Transverse colon (tissue), 4 donors: ENCODE data around the gene TFDP2. TPM values are rescaled to one million over a fixed set of nuclear protein-coding genes. Genes with fewer than 3 reads are reported as not detected.

Experiments used
- DNase-seq: peaks from one replicate; pipeline ENCODE4 v3.0.0-alpha.2; 2019
- H3K27ac ChIP-seq, 4 donors: fragments of 200-600 bp; sonication (generic); 2 replicates each; pipeline ENCODE4 v1.5.1; 2016 to 2018; ENCODE audit warnings: inconsistent platforms in 4 of 4
- H3K27me3 ChIP-seq: fragments of 200-600 bp; sonication (generic); 2 replicates; pipeline ENCODE4 v1.5.1; 2017; ENCODE audit warnings: inconsistent platforms
- H3K36me3 ChIP-seq, 4 donors: fragments of 200-600 bp; sonication (generic); 2 replicates each; pipeline ENCODE4 v1.5.1; 2017 to 2019; ENCODE audit warnings: inconsistent platforms in 4 of 4
- H3K4me1 ChIP-seq, 4 donors: fragments of 200-600 bp; sonication (generic); 2 replicates each; pipeline ENCODE4 v1.5.1; 2017 to 2020; ENCODE audit warnings: inconsistent platforms in 4 of 4
- H3K4me3 ChIP-seq, 4 donors: fragments of 200-600 bp; sonication (generic); 1 replicate in 1 of 4; 2 replicates in 3 of 4; pipeline versions ENCODE4 v1.5.1 to v1.6.1; 2017 to 2019; ENCODE audit warnings: inconsistent platforms in 4 of 4
- H3K9me3 ChIP-seq, 2 donors: fragments of 200-600 bp; sonication (generic); 2 replicates each; pipeline ENCODE4 v1.5.1; 2017 to 2019; ENCODE audit warnings: inconsistent platforms in 2 of 2
- EP300 ChIP-seq: sonication (generic); formaldehyde crosslinking; IDR thresholded peaks from one replicate; pipeline ENCODE4 v1.6.1; 2017; ENCODE audit warnings: antibody characterized with exemption, low read depth
- POLR2A ChIP-seq: fragments of 450-650 bp; IDR thresholded peaks from one replicate; pipeline ENCODE4 v1.6.1; 2016; ENCODE audit warnings: antibody characterized with exemption, mild to moderate bottlenecking, moderate library complexity
- POLR2AphosphoS5 ChIP-seq, 3 donors: sonication (generic); formaldehyde crosslinking; IDR thresholded peaks; one replicate each; pipeline ENCODE4 v1.6.1; 2016; ENCODE audit warnings: antibody characterized with exemption in 3 of 3
- WGBS, 2 donors: methylation state at CpG; one replicate each; pipeline ENCODE4 v1.1.5; 2018; ENCODE audit warnings: low coverage in 1 of 2; 5-methylcytosine and 5-hydroxymethylcytosine counted together
- in situ Hi-C, 4 donors: fragments of 200-750 bp; cut with MboI; loops; one replicate each; pipeline versions ENCODE4 v1.15.0 to v1.15.1; 2017; ENCODE audit warnings: low sequenced_read_pairs in 3 of 4, low pct_ligation_motif_present in 1 of 4, low pct_unique_long_range_greater_than_20kb in 1 of 4
- intact Hi-C: fragments of 100-400 bp; cut with DNase I; formaldehyde crosslinking; loops from one replicate; pipeline ENCODE4 v1.15.1; 2023; ENCODE audit warnings: low total_unique reads
- total RNA-seq, 4 donors: library from RNA; depleted of rRNA; stranded (reverse); fragments of >200 nt; gene quantifications; one replicate each; pipeline ENCODE4 v1.1.0, GENCODE V29; 2016
- TF ChIP-seq, protein P1 (sequence below), 5 experiments: fragments of 200-600 bp in 3 of 5; fragments of 450-650 bp in 2 of 5; sonication (generic) in 3 of 5; IDR thresholded peaks; 1 replicate in 2 of 5; 2 replicates in 3 of 5; pipeline ENCODE4 v1.5.1; 2016 to 2017; ENCODE audit warnings: antibody characterized with exemption in 5 of 5, inconsistent platforms in 3 of 5, mild to moderate bottlenecking in 2 of 5, moderate library complexity in 1 of 5

TFDP2 gene
- total RNA-seq, 4 donors from 2014 or later = 10.3 to 69.2 (median 41.3) TPM

DNA sequence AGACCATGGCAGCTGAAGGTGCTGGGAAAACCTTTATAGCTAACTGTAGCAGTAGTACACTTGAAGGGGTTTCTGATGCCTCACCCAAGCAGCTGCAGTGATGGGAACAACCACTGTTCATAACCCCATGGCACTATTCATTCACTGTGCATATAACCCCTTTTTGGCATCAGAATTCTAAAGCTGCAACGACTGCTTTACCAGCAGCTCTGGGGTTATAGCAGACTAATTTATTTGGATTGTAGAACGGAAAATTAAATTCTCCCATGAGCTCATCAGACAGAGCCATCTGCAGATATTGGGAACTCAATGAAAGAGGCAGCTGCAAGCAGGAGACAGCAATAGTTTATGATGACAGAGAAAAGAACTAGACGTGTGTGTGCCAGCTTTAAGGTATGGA, 28.6 kb downstream of the TFDP2 start:
- TF ChIP-seq POLR2A = no peak
- TF ChIP-seq POLR2AphosphoS5 (IDR thresholded peaks at IDR 0.05) = no peak
- TF ChIP-seq, protein P1, sequence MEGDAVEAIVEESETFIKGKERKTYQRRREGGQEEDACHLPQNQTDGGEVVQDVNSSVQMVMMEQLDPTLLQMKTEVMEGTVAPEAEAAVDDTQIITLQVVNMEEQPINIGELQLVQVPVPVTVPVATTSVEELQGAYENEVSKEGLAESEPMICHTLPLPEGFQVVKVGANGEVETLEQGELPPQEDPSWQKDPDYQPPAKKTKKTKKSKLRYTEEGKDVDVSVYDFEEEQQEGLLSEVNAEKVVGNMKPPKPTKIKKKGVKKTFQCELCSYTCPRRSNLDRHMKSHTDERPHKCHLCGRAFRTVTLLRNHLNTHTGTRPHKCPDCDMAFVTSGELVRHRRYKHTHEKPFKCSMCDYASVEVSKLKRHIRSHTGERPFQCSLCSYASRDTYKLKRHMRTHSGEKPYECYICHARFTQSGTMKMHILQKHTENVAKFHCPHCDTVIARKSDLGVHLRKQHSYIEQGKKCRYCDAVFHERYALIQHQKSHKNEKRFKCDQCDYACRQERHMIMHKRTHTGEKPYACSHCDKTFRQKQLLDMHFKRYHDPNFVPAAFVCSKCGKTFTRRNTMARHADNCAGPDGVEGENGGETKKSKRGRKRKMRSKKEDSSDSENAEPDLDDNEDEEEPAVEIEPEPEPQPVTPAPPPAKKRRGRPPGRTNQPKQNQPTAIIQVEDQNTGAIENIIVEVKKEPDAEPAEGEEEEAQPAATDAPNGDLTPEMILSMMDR (IDR thresholded peaks at IDR 0.05) = no peak
- no peak for TF ChIP-seq EP300
- WGBS, 2 donors = 41 to 51% methylated on average over 2 to 3 of the region's 3 CpGs
- H3K9me3 ChIP-seq = no peaks in the 10 kb centered on the region
- intact Hi-C loops (loop anchor here (10.0 kb wide), 1 partner anchor 164 kb away; no protein-coding TSS in a partner anchor), in situ Hi-C loops (loop anchor here in 3 of 4 donors (10.0 kb wide), 2 partner anchors 154 to 164 kb away; no protein-coding TSS in a partner anchor)
- no peaks in the 10 kb centered on the region for H3K27me3 ChIP-seq
- H3K4me1 ChIP-seq = peaks cover 0 to 25% (median 9%) of the 10 kb centered on the region in 4 donors
- no peak overlapping the region for H3K27ac ChIP-seq
- H3K4me3 ChIP-seq = no peak overlapping the region
- DNase-seq = no peak
- no peaks in the 10 kb centered on the region for H3K36me3 ChIP-seq

DNA sequence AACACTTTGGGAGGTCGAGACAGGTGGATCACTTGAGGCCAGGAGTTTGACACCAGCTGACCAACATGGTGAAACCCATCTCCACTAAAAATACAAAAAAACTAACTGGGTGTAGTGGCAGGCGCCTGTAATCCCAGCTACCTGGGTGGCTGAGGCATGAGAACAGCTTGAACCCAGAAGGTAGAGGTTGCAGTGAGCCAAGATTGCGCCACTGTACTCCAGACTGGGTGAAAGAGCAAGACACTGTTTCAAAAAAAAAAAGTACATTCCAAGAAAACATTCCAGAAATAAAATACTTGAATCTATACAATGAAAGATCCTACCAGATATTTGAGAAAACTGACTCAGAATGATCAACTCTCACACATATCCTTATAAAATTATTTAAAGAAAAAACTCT, 30.4 kb downstream of the TFDP2 start:
- H3K27ac ChIP-seq = no peak overlapping the region
- WGBS, 2 donors = 94 to 97% methylated on average over 3 of the region's 3 CpGs
- no peaks in the 10 kb centered on the region for H3K36me3 ChIP-seq
- no peak overlapping the region for H3K4me3 ChIP-seq
- in situ Hi-C loops = no loop called here
- H3K4me1 ChIP-seq = peaks cover 0 to 18% (median 6%) of the 10 kb centered on the region in 4 donors
- no peak for DNase-seq
- intact Hi-C loops = no loop called here
- TF ChIP-seq POLR2A (no peak), EP300 (no peak), POLR2AphosphoS5 (IDR thresholded peaks at IDR 0.05) (no peak)
- TF ChIP-seq, protein P1 (IDR thresholded peaks at IDR 0.05) = no peak
- no peaks in the 10 kb centered on the region for H3K9me3 ChIP-seq
- no peaks in the 10 kb centered on the region for H3K27me3 ChIP-seq

DNA sequence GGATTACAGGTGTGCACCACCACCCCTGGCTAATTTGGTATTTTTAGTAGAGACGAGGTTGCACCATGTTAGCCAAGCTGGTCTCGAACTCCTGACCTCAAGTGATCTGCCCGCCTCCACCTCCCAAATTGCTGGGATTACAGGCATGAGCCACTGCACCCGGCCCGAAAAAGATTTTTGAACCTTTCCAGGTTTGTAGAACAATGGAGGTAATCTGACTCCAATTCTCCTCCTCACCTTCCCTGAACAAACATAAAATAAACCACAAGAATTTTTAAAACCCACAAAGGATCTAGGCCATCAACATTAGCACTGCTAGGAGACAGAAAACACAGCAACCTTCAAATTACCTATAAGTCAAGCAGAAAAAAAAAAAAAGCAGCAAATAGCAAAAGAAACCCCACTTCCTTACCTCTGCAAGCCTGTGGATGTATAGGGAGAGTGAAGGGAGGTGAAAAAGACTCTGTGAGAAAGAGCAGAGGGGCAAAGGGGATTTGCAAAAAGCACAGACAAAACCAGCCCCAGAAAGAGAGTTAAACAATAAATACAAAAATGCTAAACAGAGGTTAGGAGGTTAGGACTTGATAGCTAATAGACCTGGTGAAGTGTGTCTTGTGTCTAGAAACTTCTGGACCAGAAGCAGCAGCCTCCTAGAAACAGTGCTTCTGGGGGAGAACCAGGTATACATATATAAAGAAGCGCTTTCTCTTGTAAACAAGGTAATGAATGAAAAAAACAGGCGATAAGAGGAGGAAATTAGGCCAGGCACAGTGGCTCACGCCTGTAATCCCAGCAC, 32.1 kb downstream of the TFDP2 start:
- intact Hi-C loops (no loop called here), in situ Hi-C loops (no loop called here)
- H3K27ac ChIP-seq = peak overlapping the region in 2 of 4 donors; percentile 29 to 56
- H3K9me3 ChIP-seq = no peaks in the 10 kb centered on the region
- no peak for DNase-seq
- H3K4me1 ChIP-seq = peaks cover 0 to 18% (median 6%) of the 10 kb centered on the region in 4 donors
- TF ChIP-seq POLR2AphosphoS5 (IDR thresholded peaks at IDR 0.05) = no peak
- no peaks in the 10 kb centered on the region for H3K27me3 ChIP-seq
- H3K36me3 ChIP-seq = no peaks in the 10 kb centered on the region
- WGBS, 2 donors = 65 to 66% methylated on average over 4 to 8 of the region's 8 CpGs
- H3K4me3 ChIP-seq = no peak overlapping the region

DNA sequence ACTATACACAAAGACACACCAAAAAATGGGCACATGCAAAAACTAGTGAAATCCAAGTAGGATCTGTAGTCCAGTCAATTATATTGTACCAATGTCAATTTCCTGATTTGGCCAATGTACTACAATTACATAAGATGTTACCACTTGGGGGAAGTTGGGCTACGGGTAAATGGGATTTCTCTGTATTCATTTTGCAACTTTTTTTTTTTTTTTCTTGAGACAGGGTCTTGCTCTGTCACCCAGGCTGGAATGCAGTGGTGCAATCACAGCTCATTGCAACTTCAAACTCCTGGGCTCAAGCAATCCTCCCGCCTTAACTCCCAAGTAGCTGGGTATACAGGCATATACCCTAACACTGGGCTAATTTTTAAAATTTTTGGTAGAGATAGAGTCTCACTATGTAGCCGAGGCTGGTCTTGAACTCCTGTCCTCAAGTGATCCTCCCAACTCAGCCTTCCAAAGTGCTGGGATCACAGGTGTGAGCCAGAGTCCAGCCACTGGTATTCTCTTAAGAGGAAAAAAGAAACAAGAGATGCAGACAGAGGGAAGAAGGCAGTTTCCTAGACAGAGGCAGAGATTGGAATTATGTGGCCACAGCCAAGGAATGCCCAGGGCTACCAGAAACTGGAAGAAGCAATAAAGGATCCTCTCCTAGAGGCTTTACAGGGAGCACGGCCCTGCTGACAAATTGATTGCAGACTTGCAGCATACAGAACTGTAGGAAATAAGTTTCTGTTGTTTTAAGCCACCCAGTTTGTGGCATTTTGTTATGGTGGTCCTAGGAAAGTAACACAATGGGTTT, 33.3 kb downstream of the TFDP2 start:
- intact Hi-C loops (no loop called here), in situ Hi-C loops (no loop called here)
- no peaks in the 10 kb centered on the region for H3K27me3 ChIP-seq
- H3K36me3 ChIP-seq = no peaks in the 10 kb centered on the region
- WGBS, 2 donors = 84 to 86% methylated on average over 4 of the region's 4 CpGs
- H3K4me3 ChIP-seq = no peak overlapping the region
- H3K9me3 ChIP-seq = no peaks in the 10 kb centered on the region
- H3K27ac ChIP-seq = no peak overlapping the region
- DNase-seq = no peak
- H3K4me1 ChIP-seq = peaks cover 0 to 18% (median 6%) of the 10 kb centered on the region in 4 donors
- TF ChIP-seq EP300 (no peak), POLR2A (no peak), POLR2AphosphoS5 (IDR thresholded peaks at IDR 0.05) (no peak)
- TF ChIP-seq, protein P1 (IDR thresholded peaks at IDR 0.05) = no peak
